A673 (cell line): ENCODE data around the gene USP15.
"Not testable (repeated sequence)": the region's sequence is repeated elsewhere in the genome, so short reads cannot be mapped to it uniquely, and the experiment has no call there.

Experiments
- CTCF ChIP-seq: fragments of 300-800, 200-600 bp; sonication (generic); conservative IDR thresholded peaks from 2 replicates; pipeline ENCODE4 v1.5.1; 2017; ENCODE audit warnings: low read depth, mild to moderate bottlenecking, antibody characterized with exemption, low read length, moderate library complexity, mixed read lengths
- EZH2 ChIP-seq: fragments of 200-600 bp; sonication (generic); IDR thresholded peaks from 2 replicates; pipeline ENCODE4 v1.6.1; 2017; ENCODE audit warnings: borderline replicate concordance, low read depth, mild to moderate bottlenecking, mixed read lengths, antibody characterized with exemption, low read length; ENCODE audit not compliant: poor library complexity, severe bottlenecking

GRCh38 chr12:62463252-62463651 lies 203.0 kb downstream of the USP15 start:
- TF ChIP-seq CTCF, EZH2: not testable (repeated sequence)
